Left lung (tissue), 10 donors: Measurements from ENCODE around the gene KRTAP4-9. TPM values are rescaled to one million over a fixed set of nuclear protein-coding genes. Genes with fewer than 3 reads are reported as not detected.
"Not testable (repeated sequence)": the region's sequence is repeated elsewhere in the genome, so short reads cannot be mapped to it uniquely, and the experiment has no call there.

ENCODE experiments used
- ATAC-seq: fragments of 200-7000 bp; cut with Tn5 transposase; one replicate; pipeline ENCODE4 v1.9.1; 2020; ENCODE audit warnings: moderate library complexity
- DNase-seq, 4 donors: peaks; one replicate each; pipeline ENCODE4 v3.0.0-alpha.2; 2013 to 2020
- H3K27ac ChIP-seq, 2 donors: fragments of 200-600 bp; sonication (generic) in 1 of 2; one replicate each; pipeline versions ENCODE4 v1.5.0 to v1.8.0; 2020 to 2021
- H3K27me3 ChIP-seq, 2 donors: fragments of 200-600 bp; sonication (generic) in 1 of 2; one replicate each; pipeline versions ENCODE4 v1.5.0 to v1.8.0; 2020 to 2021
- H3K36me3 ChIP-seq, 2 donors: fragments of 200-600 bp; sonication (generic) in 1 of 2; one replicate each; pipeline versions ENCODE4 v1.5.0 to v1.8.0; 2020 to 2021
- H3K4me1 ChIP-seq, 2 donors: fragments of 200-600 bp; one replicate each; pipeline ENCODE4 v1.8.0; 2021
- H3K4me3 ChIP-seq, 2 donors: fragments of 200-600 bp; sonication (generic) in 1 of 2; one replicate each; pipeline versions ENCODE4 v1.5.0 to v1.8.0; 2020 to 2021; ENCODE audit warnings: mild to moderate bottlenecking in 1 of 2
- H3K9me3 ChIP-seq, 2 donors: fragments of 200-600 bp; sonication (generic) in 1 of 2; one replicate each; pipeline versions ENCODE4 v1.5.0 to v1.8.0; 2020 to 2021
- intact Hi-C, 2 donors: fragments of 100-400 bp; cut with DNase I; formaldehyde crosslinking; loops; one replicate each; pipeline versions ENCODE4 v1.11.2 to v1.14.2; 2022
- polyA plus RNA-seq, 6 donors: library from polyadenylated mRNA; unstranded; fragments of 120-200 nt; gene quantifications; one replicate each; pipeline ENCODE4 v1.2.1, GENCODE V29; 2013; ENCODE audit not compliant: insufficient read length in 6 of 6
- total RNA-seq, 2 donors: library from RNA; stranded (reverse); fragmentation: NEBNext Ultra II Directional; extraction: Animal tissue kit (Norgen Biotek cat#: 25700); gene quantifications; one replicate each; pipeline ENCODE4 v1.2.1, GENCODE V29; 2021
- TF ChIP-seq, protein P1 (sequence below), 2 donors: fragments of 200-600 bp; sonication (generic) in 1 of 2; IDR thresholded peaks; one replicate each; pipeline versions ENCODE4 v1.5.0 to v1.8.0; 2021; ENCODE audit warnings: antibody characterized with exemption in 2 of 2
- donor health status: DM: no; HTN: yes; CAD: no.
- donor health status: DM: no; HTN: no; CAD: no.

Gene KRTAP4-9
- total and polyA plus RNA-seq, 8 donors, result not detected

DNA sequence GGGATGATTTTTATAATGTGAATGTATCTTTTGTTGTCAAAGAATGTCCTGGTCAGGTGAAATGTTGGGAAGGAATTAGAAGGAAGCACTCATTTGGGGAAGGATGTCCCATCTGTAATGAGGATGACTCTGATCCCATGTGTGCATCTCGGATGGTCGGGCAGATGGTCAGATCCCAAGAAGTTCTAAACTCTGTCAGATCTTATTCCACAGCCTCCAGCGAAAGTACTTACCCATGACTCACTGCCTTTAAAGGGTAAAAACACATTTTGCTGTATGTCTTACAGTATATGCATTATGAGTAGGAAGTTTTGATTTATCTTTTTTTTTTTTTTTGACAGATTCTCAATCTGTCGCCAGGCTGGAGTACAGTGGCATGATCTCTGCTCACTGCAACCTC, 13.5 kb downstream of the KRTAP4-9 start:
- H3K27me3 ChIP-seq, result peaks cover 0 to 7% of the 10 kb centered on the region in 2 donors
- no peak overlapping the region for H3K27ac ChIP-seq
- TF ChIP-seq, protein P1, sequence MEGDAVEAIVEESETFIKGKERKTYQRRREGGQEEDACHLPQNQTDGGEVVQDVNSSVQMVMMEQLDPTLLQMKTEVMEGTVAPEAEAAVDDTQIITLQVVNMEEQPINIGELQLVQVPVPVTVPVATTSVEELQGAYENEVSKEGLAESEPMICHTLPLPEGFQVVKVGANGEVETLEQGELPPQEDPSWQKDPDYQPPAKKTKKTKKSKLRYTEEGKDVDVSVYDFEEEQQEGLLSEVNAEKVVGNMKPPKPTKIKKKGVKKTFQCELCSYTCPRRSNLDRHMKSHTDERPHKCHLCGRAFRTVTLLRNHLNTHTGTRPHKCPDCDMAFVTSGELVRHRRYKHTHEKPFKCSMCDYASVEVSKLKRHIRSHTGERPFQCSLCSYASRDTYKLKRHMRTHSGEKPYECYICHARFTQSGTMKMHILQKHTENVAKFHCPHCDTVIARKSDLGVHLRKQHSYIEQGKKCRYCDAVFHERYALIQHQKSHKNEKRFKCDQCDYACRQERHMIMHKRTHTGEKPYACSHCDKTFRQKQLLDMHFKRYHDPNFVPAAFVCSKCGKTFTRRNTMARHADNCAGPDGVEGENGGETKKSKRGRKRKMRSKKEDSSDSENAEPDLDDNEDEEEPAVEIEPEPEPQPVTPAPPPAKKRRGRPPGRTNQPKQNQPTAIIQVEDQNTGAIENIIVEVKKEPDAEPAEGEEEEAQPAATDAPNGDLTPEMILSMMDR (IDR thresholded peaks at IDR 0.05), result no peak
- intact Hi-C loops, result no loop called here
- no peak for ATAC-seq
- H3K4me3 ChIP-seq, result no peak overlapping the region
- H3K4me1 ChIP-seq, result no peaks in the 10 kb centered on the region
- no peaks in the 10 kb centered on the region for H3K36me3 ChIP-seq
- no peaks in the 10 kb centered on the region for H3K9me3 ChIP-seq
- no peak for DNase-seq

DNA sequence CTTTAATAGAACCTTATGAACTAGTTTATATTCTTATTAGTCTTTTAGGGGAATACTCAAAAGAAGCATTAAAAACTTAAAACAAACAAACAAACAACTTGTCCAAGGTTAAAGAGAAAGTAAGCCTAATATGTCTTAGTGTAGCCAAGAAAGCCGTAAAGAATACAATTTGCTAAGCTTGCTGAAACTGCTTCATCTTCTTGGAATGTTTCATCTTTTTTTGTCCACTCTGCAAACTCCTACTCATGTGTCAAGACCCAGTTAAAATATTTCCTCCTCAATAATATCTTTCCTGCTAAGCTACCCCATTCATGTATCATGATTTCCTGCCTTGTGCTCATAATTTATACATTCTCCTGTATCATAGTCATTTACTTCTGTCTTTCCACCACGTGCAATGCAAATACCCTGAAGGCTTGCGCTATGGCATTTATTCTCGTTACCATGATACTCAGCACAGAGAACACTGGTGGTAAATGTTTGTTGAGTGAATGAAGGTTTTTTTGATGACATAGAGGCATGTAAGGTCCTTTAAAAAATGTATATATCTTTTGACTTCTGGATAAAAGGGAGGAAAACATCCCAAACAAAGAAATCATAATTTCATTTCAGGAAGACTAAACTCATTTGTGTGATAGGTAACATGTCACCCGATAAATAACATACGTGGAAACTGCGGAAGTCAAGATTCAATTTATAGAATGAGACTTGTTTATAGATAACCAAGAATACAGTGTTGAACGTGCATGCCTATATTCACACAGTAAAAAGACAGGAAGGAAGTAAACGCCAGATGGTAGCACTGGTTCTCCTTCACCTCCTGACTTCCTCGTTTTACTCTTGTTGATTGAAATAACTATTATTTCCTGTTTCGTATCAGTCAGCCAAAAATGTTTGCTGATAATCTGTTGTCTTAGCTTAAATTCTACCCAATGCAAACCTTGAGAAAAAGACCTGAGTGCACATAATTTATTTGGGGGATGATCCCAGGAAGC, 14.8 kb downstream of the KRTAP4-9 start:
- H3K9me3 ChIP-seq, DNase-seq, intact Hi-C loops, H3K27me3 ChIP-seq, H3K4me1 ChIP-seq, ATAC-seq, H3K27ac ChIP-seq, H3K4me3 ChIP-seq, H3K36me3 ChIP-seq: not testable (repeated sequence)

DNA sequence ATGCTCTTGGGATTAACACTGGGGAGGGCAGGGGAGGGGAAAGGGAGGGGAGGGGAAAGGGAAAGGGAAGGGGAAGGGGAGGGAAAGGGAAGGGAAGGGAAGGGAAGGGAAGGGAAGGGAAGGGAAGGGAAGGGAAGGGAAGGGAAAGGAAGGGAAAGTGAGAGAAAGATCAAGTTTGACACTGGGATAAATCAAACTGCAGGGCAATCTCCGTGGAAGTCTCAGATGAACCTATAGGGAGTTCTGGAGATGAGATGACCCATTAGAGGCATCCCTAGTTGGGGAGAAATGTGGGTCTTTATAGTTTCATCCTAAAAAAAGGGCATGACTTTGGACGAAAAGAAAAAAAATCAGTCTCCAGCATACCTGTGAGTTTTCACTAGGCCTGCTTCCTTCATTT, 16.6 kb downstream of the KRTAP4-9 start:
- Histone ChIP-seq H3K27me3 (peaks cover 0 to 8% of the 10 kb centered on the region in 2 donors), H3K4me3 (no peak overlapping the region), H3K9me3 (no peaks in the 10 kb centered on the region), H3K27ac (no peak overlapping the region), H3K4me1 (no peaks in the 10 kb centered on the region), H3K36me3 (no peaks in the 10 kb centered on the region)
- TF ChIP-seq, protein P1 (IDR thresholded peaks at IDR 0.05), result no peak
- no peak for ATAC-seq
- no peak for DNase-seq
- intact Hi-C loops, result no loop called here

DNA sequence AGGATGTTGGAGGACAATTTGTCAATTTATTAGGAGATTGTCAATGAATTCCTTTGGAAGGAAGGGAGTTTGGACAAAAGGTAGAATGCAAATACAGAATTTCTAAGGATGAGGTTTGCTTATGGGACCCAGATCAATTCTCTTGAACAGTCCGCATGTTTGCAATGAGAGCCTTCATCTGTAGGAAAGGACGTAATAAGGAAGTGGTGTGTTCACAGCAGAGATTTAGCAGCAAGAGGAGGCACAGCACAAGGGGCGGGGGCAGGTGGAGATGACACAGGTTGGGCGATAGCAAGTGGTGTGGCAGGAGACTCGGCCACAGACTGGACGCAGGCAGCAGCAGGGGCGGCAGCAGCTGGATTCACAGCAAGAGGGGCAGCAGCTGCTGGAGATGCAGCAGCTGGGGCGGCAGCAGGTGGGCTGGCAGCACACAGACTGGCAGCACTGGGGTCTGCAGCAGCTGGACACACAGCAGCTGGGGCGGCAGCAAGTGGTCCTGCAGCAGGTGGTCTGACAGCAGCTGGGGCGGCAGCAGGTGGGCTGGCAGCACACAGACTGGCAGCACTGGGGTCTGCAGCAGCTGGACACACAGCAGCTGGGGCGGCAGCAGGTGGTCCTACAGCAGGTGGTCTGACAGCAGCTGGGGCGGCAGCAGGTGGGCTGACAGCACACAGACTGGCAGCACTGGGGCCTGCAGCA, 18.3 kb downstream of the KRTAP4-9 start:
- H3K4me1 ChIP-seq, H3K9me3 ChIP-seq, ATAC-seq, intact Hi-C loops, H3K27me3 ChIP-seq, H3K4me3 ChIP-seq, H3K36me3 ChIP-seq, H3K27ac ChIP-seq, DNase-seq: not testable (repeated sequence)

DNA sequence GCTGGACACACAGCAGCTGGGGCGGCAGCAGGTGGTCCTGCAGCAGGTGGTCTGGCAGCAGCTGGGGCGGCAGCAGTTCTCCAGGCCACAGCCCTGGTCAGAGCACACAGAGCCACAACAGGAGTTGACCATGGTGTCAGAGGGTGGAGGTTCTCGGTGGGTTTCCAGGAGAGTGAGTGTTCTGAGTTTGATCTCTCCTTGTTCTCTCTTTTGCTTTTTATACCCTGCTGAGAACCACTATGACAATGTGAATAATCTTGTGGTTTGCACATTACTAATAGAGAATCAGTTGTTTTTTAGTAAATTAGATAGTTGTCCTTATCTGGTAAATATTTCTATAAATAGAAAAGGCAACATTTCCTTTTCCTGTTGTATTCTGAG, 18.8 kb downstream of the KRTAP4-9 start, which contains the start of gene KRTAP4-12:
Gene KRTAP4-12 (minus strand): TSS at position 192 of the 381 bp plus-strand sequence. CDS start 60 bp downstream, at position 132.
- H3K4me1 ChIP-seq, intact Hi-C loops, H3K36me3 ChIP-seq, H3K9me3 ChIP-seq, DNase-seq, ATAC-seq, H3K27ac ChIP-seq, H3K27me3 ChIP-seq, H3K4me3 ChIP-seq: not testable (repeated sequence)

DNA sequence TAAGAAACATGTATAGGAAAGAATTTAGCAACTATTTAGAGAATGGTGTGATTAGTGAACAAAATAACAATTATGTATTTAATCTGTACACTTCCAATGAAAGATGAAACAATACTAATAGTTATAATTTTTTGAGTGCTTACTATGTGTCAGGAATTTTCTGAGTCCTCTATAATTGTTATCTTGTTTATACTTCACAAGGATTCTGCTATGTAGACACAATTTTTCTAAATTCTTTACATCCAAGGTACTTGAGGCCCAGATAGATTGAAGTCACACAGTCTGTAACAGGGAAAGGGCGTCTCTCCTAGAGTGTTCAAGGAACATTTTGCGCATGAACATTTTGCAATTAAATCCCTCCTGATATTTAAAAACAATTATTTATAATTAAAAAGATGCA, 19.9 kb downstream of the KRTAP4-9 start:
- Histone ChIP-seq H3K4me3 (no peak overlapping the region), H3K9me3 (no peaks in the 10 kb centered on the region), H3K4me1 (no peaks in the 10 kb centered on the region), H3K27ac (no peak overlapping the region), H3K36me3 (no peaks in the 10 kb centered on the region), H3K27me3 (peaks cover 0 to 8% of the 10 kb centered on the region in 2 donors)
- intact Hi-C loops, result no loop called here
- TF ChIP-seq, protein P1 (IDR thresholded peaks at IDR 0.05), result no peak
- ATAC-seq (no peak), DNase-seq (no peak)
